Measurements from ENCODE around the gene AMIGO1. TPM values are rescaled to one million over a fixed set of nuclear protein-coding genes. Genes with fewer than 3 reads are reported as not detected.
"Not testable (repeated sequence)": the region's sequence is repeated elsewhere in the genome, so short reads cannot be mapped to it uniquely, and the experiment has no call there.

AMIGO1 gene
- total RNA-seq, 1 donor from 2014 or later, result 5.4 TPM

DNA sequence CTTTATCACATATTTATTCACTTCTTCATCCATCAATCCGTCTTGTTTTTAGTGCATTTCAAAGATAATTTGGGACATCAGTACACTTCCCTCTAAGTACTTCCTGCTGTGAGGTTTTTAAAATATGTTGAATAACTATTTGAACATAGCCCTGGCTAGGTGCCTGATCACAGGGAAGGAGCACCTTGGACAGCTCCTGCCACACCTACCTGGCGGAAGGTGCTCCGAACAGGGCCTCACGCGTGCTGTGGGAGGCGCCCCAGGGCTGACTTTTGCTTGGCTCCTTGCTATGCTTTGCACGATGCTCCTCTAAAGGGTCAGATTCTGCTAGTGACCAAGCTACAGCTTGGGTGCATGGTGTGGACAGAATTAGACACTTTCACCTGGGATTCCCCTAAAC, 30.7 kb downstream of the AMIGO1 start:
- H3K4me1 Mint-ChIP-seq (ENCODE audit: unreplicated experiment), result peaks cover 8% of the 10 kb centered on the region
- no peaks in the 10 kb centered on the region for H3K9me3 Mint-ChIP-seq (ENCODE audit: unreplicated experiment)
- TF ChIP-seq, protein P1, sequence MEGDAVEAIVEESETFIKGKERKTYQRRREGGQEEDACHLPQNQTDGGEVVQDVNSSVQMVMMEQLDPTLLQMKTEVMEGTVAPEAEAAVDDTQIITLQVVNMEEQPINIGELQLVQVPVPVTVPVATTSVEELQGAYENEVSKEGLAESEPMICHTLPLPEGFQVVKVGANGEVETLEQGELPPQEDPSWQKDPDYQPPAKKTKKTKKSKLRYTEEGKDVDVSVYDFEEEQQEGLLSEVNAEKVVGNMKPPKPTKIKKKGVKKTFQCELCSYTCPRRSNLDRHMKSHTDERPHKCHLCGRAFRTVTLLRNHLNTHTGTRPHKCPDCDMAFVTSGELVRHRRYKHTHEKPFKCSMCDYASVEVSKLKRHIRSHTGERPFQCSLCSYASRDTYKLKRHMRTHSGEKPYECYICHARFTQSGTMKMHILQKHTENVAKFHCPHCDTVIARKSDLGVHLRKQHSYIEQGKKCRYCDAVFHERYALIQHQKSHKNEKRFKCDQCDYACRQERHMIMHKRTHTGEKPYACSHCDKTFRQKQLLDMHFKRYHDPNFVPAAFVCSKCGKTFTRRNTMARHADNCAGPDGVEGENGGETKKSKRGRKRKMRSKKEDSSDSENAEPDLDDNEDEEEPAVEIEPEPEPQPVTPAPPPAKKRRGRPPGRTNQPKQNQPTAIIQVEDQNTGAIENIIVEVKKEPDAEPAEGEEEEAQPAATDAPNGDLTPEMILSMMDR (IDR thresholded peaks at IDR 0.05), result no peak
- no peak overlapping the region for H3K4me3 Mint-ChIP-seq (ENCODE audit: unreplicated experiment)
- no peaks in the 10 kb centered on the region for H3K36me3 Mint-ChIP-seq (ENCODE audit: unreplicated experiment)
- H3K27me3 Mint-ChIP-seq (ENCODE audit: unreplicated experiment), result peaks cover 65% of the 10 kb centered on the region
- no peak overlapping the region for H3K27ac Mint-ChIP-seq (ENCODE audit: unreplicated experiment)
- DNase-seq (ENCODE audit: extremely low spot score, unreplicated experiment), result no peak

DNA sequence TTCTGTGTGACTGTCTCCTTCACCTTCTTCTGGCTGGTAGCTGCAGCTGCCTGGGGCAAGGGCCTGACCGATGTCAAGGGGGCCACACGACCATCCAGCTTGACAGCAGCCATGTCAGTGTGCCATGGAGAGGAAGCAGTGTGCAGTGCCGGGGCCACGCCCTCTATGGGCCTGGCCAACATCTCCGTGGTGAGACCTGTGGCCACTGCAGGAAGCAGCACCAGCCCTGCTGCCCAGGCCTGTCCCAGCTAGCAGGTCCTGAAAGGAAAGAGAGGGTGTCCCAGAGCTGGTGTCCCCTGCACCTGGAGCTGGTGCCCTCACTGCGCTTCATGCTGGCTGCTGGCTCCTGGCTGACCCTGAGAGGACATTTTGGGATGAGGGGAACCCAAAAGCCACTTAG, 31.7 kb downstream of the AMIGO1 start:
- H3K4me3 Mint-ChIP-seq (ENCODE audit: unreplicated experiment), result no peak overlapping the region
- no peak for DNase-seq (ENCODE audit: extremely low spot score, unreplicated experiment)
- no peak overlapping the region for H3K27ac Mint-ChIP-seq (ENCODE audit: unreplicated experiment)
- TF ChIP-seq, protein P1 (IDR thresholded peaks at IDR 0.05), result no peak
- H3K36me3 Mint-ChIP-seq (ENCODE audit: unreplicated experiment), result no peaks in the 10 kb centered on the region
- peaks cover 74% of the 10 kb centered on the region for H3K27me3 Mint-ChIP-seq (ENCODE audit: unreplicated experiment)
- H3K4me1 Mint-ChIP-seq (ENCODE audit: unreplicated experiment), result peaks cover 1% of the 10 kb centered on the region
- no peaks in the 10 kb centered on the region for H3K9me3 Mint-ChIP-seq (ENCODE audit: unreplicated experiment)

DNA sequence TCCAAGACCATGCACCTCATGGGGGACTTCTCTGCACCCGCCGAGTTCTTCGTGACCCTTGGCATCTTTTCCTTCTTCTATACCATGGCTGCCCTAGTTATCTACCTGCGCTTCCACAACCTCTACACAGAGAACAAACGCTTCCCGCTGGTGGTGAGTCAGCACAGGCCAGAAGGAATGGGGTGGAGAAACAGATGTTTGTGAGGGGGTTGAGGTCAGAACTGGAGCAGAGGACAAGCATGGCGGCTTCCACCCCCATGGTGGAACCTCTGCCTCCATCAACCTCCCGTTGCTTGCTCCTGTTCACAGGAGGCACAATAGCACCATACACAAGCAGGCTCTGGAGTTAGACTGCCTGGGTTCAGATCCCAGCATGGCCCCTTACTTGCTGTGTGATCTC, 32.7 kb downstream of the AMIGO1 start:
- Mint-ChIP-seq H3K27ac (ENCODE audit: unreplicated experiment) (no peak overlapping the region), H3K36me3 (ENCODE audit: unreplicated experiment) (no peaks in the 10 kb centered on the region), H3K4me3 (ENCODE audit: unreplicated experiment) (no peak overlapping the region), H3K9me3 (ENCODE audit: unreplicated experiment) (no peaks in the 10 kb centered on the region), H3K4me1 (ENCODE audit: unreplicated experiment) (no peaks in the 10 kb centered on the region), H3K27me3 (ENCODE audit: unreplicated experiment) (peaks cover 77% of the 10 kb centered on the region)
- TF ChIP-seq, protein P1 (IDR thresholded peaks at IDR 0.05), result no peak
- no peak for DNase-seq (ENCODE audit: extremely low spot score, unreplicated experiment)

DNA sequence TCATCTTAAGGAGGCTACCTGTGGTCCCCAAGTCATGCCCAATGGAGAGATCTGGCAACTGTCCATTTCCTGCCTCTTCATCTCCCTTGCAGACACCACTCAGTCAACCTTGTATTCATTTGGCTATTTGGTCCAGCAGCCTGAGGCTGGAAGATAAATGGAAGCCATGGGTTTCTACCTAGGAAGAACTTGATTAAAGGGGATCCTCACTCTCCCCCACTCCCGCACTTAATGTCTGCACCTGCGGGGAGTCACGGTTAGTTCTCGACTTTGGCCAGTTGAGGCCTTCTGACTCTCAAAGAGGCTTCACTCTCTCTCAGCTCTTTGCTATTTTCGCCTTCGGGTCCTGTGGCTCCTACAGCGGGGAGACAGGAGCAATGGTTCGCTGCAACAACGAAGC, 34.3 kb downstream of the AMIGO1 start:
- no peaks in the 10 kb centered on the region for H3K4me1 Mint-ChIP-seq (ENCODE audit: unreplicated experiment)
- no peak overlapping the region for H3K27ac Mint-ChIP-seq (ENCODE audit: unreplicated experiment)
- DNase-seq (ENCODE audit: extremely low spot score, unreplicated experiment), result no peak
- TF ChIP-seq, protein P1 (IDR thresholded peaks at IDR 0.05), result no peak
- H3K36me3 Mint-ChIP-seq (ENCODE audit: unreplicated experiment), result no peaks in the 10 kb centered on the region
- H3K9me3 Mint-ChIP-seq (ENCODE audit: unreplicated experiment), result no peaks in the 10 kb centered on the region
- H3K27me3 Mint-ChIP-seq (ENCODE audit: unreplicated experiment), result peaks cover 79% of the 10 kb centered on the region
- H3K4me3 Mint-ChIP-seq (ENCODE audit: unreplicated experiment), result no peak overlapping the region

DNA sequence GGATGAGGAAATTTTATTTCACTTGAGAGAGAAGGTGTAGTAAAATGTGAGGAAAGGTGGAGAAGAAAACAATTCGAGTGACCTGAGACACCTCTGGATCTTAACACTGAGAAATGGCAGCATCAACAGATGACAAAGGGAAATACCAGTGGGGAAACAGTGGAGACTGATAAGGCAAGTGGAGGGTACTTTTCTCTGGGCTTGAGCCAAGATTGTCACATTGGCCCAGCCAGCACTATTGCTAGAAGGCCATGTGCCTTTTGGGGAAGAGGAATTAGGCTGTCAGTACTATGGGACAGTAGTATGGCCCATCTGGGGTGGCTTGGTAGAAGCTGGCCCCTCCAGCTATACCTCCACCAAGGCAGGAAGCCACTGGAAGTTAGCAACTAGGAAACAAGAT, 34.8 kb downstream of the AMIGO1 start:
- H3K36me3 Mint-ChIP-seq (ENCODE audit: unreplicated experiment), result no peaks in the 10 kb centered on the region
- H3K27ac Mint-ChIP-seq (ENCODE audit: unreplicated experiment), result no peak overlapping the region
- no peak overlapping the region for H3K4me3 Mint-ChIP-seq (ENCODE audit: unreplicated experiment)
- peaks cover 78% of the 10 kb centered on the region for H3K27me3 Mint-ChIP-seq (ENCODE audit: unreplicated experiment)
- TF ChIP-seq, protein P1 (IDR thresholded peaks at IDR 0.05), result no peak
- no peaks in the 10 kb centered on the region for H3K9me3 Mint-ChIP-seq (ENCODE audit: unreplicated experiment)
- DNase-seq (ENCODE audit: extremely low spot score, unreplicated experiment), result no peak
- no peaks in the 10 kb centered on the region for H3K4me1 Mint-ChIP-seq (ENCODE audit: unreplicated experiment)

DNA sequence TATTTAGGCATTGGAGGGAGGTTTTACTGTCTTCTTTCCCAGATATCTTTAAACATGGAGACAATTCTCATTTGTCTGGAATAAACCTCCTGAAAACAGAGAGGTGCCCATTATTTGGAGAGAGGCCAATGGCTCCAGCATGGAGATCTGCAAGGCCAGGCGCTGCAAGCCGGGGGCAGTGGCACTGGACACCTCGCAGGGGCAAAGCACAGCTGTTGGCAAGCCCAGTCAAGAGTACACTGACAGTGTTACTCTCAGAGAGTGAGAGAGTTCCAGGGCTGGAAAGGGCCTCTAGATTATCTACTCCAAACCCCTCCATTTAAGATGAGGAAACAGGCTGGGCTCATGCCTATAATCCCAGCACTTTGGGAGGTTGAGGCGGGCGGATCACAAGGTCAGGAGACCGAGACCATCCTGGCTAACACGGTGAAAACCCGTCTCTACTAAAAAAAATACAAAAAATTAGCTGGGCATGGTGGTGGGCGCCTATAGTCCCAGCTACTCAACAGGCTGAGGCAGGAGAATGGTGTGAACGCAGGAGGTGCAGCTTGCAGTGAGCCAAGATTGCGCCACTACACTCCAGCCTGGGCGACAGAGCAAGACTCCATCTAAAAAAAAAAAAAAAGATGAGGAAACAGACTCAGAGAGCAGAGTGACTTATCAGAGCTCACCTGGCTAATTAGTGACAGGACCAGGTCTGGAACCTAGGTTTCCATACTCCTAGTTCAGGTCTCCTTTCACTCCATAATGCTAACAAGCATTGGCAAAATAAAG, 36.1 kb downstream of the AMIGO1 start:
- H3K27ac Mint-ChIP-seq (ENCODE audit: unreplicated experiment); H3K9me3 Mint-ChIP-seq (ENCODE audit: unreplicated experiment); H3K4me1 Mint-ChIP-seq (ENCODE audit: unreplicated experiment); DNase-seq (ENCODE audit: extremely low spot score, unreplicated experiment); H3K4me3 Mint-ChIP-seq (ENCODE audit: unreplicated experiment); H3K36me3 Mint-ChIP-seq (ENCODE audit: unreplicated experiment): not testable (repeated sequence)
- H3K27me3 Mint-ChIP-seq (ENCODE audit: unreplicated experiment), result peaks cover 78% of the 10 kb centered on the region
